ENCODE data around the gene LRBA.

Gene LRBA

DNA sequence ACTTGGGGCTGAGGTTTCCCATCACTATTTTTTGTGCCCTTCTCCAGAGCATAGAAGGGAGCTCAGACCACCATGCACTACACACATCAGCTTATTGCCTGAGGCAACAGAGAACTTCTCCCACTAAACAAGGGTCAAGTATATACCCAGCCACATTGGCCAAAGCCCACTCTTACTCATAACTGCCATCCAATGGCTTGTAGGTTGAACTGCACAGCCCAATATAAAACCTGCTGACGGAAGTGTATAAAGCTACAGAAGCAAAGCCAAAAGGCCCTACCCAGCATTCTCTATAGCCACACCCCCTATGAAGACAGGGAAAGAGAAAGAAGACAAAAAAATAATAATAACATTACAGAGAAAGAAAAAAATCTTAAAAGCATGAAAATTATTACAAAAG, 139.7 kb downstream of the LRBA start:
- no peak for DNase-seq
- Mint-ChIP-seq H3K9me3 (peaks cover 11% of the 10 kb centered on the region), H3K4me3 (no peak overlapping the region), H3K27me3 (no peaks in the 10 kb centered on the region), H3K27ac (no peak overlapping the region), H3K4me1 (no peaks in the 10 kb centered on the region), H3K36me3 (ENCODE audit: low read depth) (peaks cover 45% of the 10 kb centered on the region)
- ATAC-seq: no peak

DNA sequence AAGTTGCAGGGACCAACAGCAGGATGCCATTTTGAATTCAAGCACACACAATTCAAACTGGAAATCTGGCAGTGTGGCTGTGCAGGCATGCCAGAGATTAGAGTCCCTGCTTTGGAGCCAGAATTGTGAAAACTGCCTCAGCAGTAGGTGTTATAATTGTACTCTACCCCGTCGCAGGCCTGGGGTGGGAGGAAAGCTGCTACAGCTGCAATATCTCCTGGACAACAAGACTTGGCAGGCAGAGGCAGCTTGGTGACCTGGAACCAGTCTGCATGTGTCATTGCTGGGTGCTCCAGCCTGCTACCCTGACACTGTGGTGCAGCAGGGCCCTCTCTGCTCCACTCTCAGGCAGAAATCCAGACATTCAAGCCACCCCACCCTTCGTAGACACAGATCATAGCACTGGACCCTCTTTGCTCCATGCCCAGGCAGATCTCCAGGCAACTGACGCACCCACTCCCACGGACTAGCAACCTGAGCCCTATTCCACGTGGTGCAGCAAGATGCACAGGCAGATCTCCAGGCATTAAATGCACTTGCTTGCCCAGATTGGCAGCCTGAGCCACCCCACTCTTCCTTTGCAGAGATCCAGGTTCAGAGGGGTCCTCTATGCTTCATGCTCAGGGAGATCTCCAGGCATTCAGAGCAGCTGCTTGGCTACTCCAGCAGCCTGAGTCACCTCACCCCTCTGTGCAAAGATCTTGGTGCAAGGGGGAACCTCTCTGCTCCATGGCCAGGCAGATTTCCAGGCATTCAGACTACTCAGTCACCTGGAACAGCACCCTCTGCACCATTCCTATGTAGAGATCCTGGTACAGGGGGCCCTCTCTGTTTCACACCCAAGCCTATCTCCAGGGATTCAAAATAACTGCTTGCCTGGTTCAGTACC, 140.5 kb downstream of the LRBA start:
- DNase-seq: no peak
- no peaks in the 10 kb centered on the region for H3K27me3 Mint-ChIP-seq
- H3K27ac Mint-ChIP-seq: no peak overlapping the region
- peaks cover 11% of the 10 kb centered on the region for H3K9me3 Mint-ChIP-seq
- H3K4me1 Mint-ChIP-seq: no peaks in the 10 kb centered on the region
- peaks cover 38% of the 10 kb centered on the region for H3K36me3 Mint-ChIP-seq (ENCODE audit: low read depth)
- peak; percentile 43 for ATAC-seq
- no peak overlapping the region for H3K4me3 Mint-ChIP-seq

DNA sequence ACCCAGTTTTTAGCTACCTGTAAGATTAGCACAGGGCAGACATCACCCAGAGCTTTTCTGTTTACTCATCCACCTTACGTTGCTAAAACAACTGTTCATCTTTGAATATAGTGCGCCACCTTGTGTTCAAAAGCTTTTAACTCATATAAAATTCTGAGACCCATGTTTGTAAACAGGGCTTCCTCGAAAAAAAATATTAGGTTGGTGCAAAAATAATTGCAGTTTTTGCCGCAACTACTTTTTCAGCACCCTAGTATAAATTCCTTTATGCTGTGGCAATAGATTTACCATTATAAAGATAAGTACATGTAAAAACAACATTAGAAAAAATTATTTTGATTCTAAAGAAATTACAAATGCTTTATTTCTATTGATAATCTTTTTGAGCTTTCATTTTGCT, 147.9 kb downstream of the LRBA start:
- no peaks in the 10 kb centered on the region for H3K27me3 Mint-ChIP-seq
- no peak overlapping the region for H3K27ac Mint-ChIP-seq
- no peaks in the 10 kb centered on the region for H3K4me1 Mint-ChIP-seq
- peaks cover 5% of the 10 kb centered on the region for H3K36me3 Mint-ChIP-seq (ENCODE audit: low read depth)
- DNase-seq (no peak), ATAC-seq (peak; percentile 65)
- H3K4me3 Mint-ChIP-seq: no peak overlapping the region
- no peaks in the 10 kb centered on the region for H3K9me3 Mint-ChIP-seq

DNA sequence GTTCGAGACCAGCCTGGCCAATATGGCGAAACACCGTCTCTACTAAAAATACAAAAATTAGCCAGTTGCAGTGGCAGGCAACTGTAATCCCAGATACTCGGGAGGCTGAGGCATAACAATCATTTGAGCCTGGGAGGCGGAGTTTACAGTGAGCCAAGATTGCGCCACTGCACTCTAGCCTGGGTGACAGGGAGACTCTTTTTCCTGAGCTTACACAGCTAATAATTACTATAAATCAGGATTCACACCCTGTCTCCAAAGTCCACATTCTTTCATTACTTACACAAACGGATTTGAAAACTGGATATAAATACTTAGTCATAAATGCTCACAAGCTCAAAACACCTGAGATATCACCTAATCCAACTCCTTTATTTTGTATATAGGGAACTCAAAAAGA, 151.6 kb downstream of the LRBA start:
- Mint-ChIP-seq H3K27me3 (no peaks in the 10 kb centered on the region), H3K36me3 (ENCODE audit: low read depth) (peaks cover 6% of the 10 kb centered on the region), H3K4me3 (no peak overlapping the region), H3K27ac (no peak overlapping the region), H3K4me1 (no peaks in the 10 kb centered on the region), H3K9me3 (no peaks in the 10 kb centered on the region)
- no peak for ATAC-seq
- DNase-seq: no peak

DNA sequence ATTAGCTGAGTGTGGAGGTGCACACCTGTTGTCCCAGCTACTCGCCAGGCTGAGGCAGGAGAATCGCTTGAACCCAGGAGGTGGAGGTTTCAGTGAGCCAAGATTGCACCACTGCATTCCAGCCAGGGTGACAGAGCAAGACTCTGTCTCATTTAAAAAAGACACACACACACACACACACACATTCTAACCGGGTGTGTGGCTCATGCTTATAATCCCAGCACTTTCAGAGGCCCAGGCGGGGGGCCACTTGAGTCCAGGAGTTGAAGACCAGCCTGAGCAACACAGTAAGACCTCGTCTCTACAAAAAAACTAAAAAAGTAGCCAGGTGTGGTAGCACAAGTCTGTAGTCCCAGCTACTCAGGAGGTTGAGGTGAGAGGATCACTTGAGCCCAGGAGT, 152.3 kb downstream of the LRBA start:
- H3K36me3 Mint-ChIP-seq (ENCODE audit: low read depth): peaks cover 3% of the 10 kb centered on the region
- no peaks in the 10 kb centered on the region for H3K9me3 Mint-ChIP-seq
- no peaks in the 10 kb centered on the region for H3K27me3 Mint-ChIP-seq
- no peak overlapping the region for H3K27ac Mint-ChIP-seq
- no peak for ATAC-seq
- no peak for DNase-seq
- H3K4me1 Mint-ChIP-seq: no peaks in the 10 kb centered on the region
- no peak overlapping the region for H3K4me3 Mint-ChIP-seq

DNA sequence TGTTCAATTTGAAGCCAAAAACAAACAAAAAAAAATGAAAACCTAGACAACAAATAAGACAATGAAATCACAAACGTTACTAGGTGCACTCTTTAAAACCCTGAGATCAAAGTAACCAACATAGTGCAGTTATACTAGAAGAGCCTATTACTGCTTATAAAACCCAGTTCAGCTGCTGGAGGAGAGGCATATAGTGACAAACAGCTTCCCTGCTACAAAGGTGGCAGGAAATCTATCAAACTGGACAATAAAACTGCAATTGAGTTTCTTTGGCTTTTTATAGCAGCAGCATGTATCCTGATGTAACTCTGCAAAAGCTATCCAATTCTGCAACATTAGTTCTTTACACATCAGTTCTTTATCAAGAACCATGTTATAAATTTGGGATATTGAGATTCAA, 155.6 kb downstream of the LRBA start:
- H3K4me3 Mint-ChIP-seq: no peak overlapping the region
- H3K27me3 Mint-ChIP-seq: no peaks in the 10 kb centered on the region
- H3K36me3 Mint-ChIP-seq (ENCODE audit: low read depth): peaks cover 9% of the 10 kb centered on the region
- DNase-seq (no peak), ATAC-seq (no peak)
- no peaks in the 10 kb centered on the region for H3K9me3 Mint-ChIP-seq
- H3K4me1 Mint-ChIP-seq: no peaks in the 10 kb centered on the region
- no peak overlapping the region for H3K27ac Mint-ChIP-seq

DNA sequence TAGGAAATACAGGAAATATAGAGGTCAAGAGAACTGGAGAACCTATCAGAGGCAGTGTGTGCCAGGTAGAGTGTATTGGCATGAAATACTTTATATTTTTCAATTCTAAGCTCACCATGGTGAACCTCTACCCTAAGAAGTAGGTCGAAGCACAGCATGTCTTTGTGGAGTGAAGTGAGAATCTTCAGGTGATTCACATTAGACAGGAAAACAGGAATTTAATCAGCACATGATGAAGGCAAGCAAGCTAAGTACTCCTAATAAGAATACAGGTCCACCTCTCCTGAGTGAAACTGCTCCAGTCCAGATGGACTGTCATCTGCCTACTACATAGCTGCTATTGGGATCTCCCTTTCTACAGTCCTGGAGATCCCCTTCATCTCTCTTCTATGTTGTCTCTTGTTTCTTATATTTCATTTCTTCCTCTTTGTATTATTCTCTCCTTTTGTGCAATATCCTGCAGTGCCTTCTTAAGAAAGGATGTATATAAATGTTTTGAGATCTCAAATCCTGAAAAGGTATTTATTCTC, 159.0 kb downstream of the LRBA start:
- H3K4me3 Mint-ChIP-seq: no peak overlapping the region
- H3K9me3 Mint-ChIP-seq: no peaks in the 10 kb centered on the region
- H3K4me1 Mint-ChIP-seq: peaks cover 2% of the 10 kb centered on the region
- peaks cover 19% of the 10 kb centered on the region for H3K36me3 Mint-ChIP-seq (ENCODE audit: low read depth)
- ATAC-seq (no peak), DNase-seq (no peak)
- no peak overlapping the region for H3K27ac Mint-ChIP-seq
- H3K27me3 Mint-ChIP-seq: no peaks in the 10 kb centered on the region

DNA sequence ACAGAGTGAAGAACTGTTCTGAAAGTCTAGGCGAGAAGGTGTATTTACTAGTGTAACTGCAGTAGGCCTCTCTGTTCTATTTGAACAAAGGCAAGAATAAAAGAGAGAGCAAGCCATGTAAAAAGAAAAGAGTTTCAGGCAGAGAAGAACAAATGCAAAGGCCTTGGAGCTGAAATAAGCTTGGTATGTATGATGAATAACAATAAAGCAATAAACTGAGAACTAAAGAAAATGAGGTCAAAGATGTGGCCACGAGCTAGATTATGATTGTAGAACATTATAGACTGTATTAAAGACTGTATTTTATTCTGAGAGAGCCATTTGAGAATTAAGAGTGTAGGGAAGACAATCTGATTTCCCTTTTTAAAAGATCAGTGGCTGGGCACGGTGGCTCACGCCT, 160.5 kb downstream of the LRBA start:
- peaks cover 2% of the 10 kb centered on the region for H3K4me1 Mint-ChIP-seq
- no peak overlapping the region for H3K4me3 Mint-ChIP-seq
- no peaks in the 10 kb centered on the region for H3K27me3 Mint-ChIP-seq
- H3K27ac Mint-ChIP-seq: no peak overlapping the region
- H3K36me3 Mint-ChIP-seq (ENCODE audit: low read depth): peaks cover 29% of the 10 kb centered on the region
- H3K9me3 Mint-ChIP-seq: no peaks in the 10 kb centered on the region
- ATAC-seq: no peak
- DNase-seq: no peak

DNA sequence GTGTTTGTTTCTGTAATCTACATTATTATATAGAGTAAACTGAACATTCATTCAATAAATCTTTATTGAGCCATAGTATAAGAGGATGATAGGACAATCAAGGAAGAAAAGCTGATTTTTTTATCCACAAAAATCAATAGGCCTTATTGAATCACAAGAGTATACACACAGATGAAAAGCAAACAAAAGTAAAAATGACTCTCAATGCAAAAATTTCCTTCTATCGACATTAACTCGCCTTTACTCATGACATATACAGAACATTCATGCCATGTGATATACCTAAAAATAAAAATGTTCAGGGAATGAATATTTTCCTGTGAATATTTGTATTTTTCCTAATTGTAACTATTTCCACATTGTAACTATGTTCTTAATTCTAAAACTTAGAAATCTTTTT, 161.2 kb downstream of the LRBA start:
- Mint-ChIP-seq H3K4me1 (peaks cover 2% of the 10 kb centered on the region), H3K9me3 (no peaks in the 10 kb centered on the region), H3K27me3 (no peaks in the 10 kb centered on the region), H3K27ac (no peak overlapping the region), H3K4me3 (no peak overlapping the region), H3K36me3 (ENCODE audit: low read depth) (peaks cover 36% of the 10 kb centered on the region)
- ATAC-seq: no peak
- no peak for DNase-seq

DNA sequence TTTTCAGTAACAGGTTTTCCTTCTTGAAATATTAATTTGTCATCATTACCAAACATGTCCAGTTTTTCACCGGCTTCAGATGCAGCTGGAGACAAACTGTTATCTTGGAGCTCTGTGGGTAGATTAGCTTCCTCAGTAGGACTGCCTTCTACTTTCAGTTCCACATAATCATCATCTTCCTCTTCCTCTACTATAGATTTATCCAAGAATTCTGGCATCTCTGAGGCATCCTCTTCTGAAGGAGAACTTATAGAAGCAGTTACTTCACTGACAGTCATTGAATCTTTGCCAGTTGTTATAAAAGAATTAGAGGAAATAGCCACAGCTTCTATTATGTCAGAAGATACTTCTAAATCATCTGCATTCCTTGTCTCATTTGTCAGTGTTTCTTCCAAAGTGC, 162.9 kb downstream of the LRBA start:
- no peaks in the 10 kb centered on the region for H3K9me3 Mint-ChIP-seq
- H3K27ac Mint-ChIP-seq: no peak overlapping the region
- H3K4me1 Mint-ChIP-seq: peaks cover 2% of the 10 kb centered on the region
- ATAC-seq (no peak), DNase-seq (no peak)
- no peak overlapping the region for H3K4me3 Mint-ChIP-seq
- H3K27me3 Mint-ChIP-seq: no peaks in the 10 kb centered on the region
- peaks cover 46% of the 10 kb centered on the region for H3K36me3 Mint-ChIP-seq (ENCODE audit: low read depth)

DNA sequence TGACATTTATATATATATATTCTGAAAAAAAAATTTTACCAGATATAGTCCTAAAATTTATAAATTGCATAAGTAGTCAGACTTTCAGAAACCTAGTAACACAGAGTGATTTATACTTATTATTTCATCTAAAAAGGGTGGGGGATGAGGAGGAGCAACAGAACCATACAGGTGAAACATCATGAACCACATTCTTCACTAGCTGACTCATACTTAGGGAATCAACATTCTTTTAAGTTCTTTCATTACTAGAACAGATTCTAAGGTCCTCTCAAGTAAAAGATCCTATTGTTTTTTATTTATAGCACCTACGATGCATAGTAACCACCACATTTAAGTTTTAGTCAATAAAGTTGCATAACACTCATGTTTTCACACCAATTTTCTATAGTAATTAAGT, 166.1 kb downstream of the LRBA start:
- Mint-ChIP-seq H3K4me3 (no peak overlapping the region), H3K4me1 (peaks cover 2% of the 10 kb centered on the region), H3K9me3 (no peaks in the 10 kb centered on the region), H3K27ac (no peak overlapping the region), H3K27me3 (no peaks in the 10 kb centered on the region), H3K36me3 (ENCODE audit: low read depth) (peaks cover 49% of the 10 kb centered on the region)
- ATAC-seq (no peak), DNase-seq (no peak)

DNA sequence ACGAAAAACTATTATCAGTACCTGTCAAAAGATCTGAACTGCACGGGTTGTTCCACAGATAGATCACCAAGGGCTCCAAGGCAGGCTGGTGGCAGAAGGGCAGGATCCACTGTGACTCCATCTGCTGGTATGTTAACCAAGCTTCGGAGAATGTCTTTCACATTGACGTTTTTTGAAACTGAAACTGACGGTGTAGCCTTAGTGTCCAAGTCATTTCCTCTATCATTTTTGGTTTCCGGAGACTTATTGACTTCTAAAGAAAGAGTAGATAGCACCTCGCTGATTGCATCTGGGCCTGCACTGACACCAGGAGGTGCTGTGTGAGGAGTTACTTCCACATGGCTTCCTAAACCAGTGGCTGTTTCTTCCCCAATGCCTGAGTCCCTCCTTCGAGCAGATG, 186.9 kb downstream of the LRBA start:
- no peaks in the 10 kb centered on the region for H3K27me3 Mint-ChIP-seq

DNA sequence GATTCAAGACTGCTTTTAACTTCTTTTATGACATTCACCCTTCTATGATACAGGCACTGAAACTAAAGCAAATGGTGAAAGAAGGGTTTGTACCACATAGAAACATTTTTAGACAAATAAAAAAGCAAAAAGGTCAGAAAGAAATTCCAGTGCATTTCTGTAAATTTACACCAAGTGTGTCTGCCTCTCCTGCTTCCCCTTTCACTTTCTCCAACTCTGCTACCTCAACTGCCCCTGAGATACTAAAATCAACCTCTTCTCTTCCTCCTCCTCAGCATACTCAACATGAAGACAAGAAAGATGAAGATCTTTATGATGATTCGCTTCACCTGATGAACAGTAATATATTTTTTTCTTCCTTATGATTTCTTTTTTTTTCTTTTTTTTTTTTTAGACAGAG, 187.9 kb downstream of the LRBA start:
- no peaks in the 10 kb centered on the region for H3K9me3 Mint-ChIP-seq
- H3K27ac Mint-ChIP-seq: no peak overlapping the region
- DNase-seq: no peak
- no peak for ATAC-seq
- peaks cover 52% of the 10 kb centered on the region for H3K36me3 Mint-ChIP-seq (ENCODE audit: low read depth)
- H3K4me3 Mint-ChIP-seq: no peak overlapping the region
- no peaks in the 10 kb centered on the region for H3K27me3 Mint-ChIP-seq
- H3K4me1 Mint-ChIP-seq: peaks cover 20% of the 10 kb centered on the region

More for the DNA sequence above, 186.9 kb downstream of the LRBA start:
- Mint-ChIP-seq H3K4me1 (peaks cover 20% of the 10 kb centered on the region), H3K9me3 (no peaks in the 10 kb centered on the region), H3K4me3 (peak overlapping the region; percentile 21), H3K27ac (peak overlapping the region; percentile 55), H3K36me3 (ENCODE audit: low read depth) (peaks cover 51% of the 10 kb centered on the region)
- ATAC-seq (peak; percentile 92), DNase-seq (peak; percentile 17)

DNA sequence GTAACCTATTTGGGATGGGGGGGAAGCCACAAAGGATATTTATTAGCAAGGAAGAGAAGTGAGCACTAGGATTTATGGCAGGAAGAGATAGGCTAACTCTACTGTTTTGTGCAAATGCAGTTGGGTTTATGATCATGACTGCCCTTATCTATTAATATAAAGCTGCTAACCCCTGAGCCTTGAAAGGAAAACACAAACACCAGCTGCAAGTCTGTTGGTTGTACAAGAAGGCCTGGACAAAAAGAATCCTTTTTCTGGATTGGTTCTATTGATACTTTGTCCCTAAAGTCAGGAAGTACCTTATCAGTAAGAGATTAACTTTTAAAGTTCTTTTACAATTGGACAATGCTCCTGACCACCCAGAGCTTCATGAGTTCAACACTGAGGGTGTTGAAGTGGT, 188.8 kb downstream of the LRBA start:
- no peak overlapping the region for H3K27ac Mint-ChIP-seq
- no peak overlapping the region for H3K4me3 Mint-ChIP-seq
- no peak for DNase-seq
- H3K4me1 Mint-ChIP-seq: peaks cover 20% of the 10 kb centered on the region
- peaks cover 58% of the 10 kb centered on the region for H3K36me3 Mint-ChIP-seq (ENCODE audit: low read depth)
- H3K9me3 Mint-ChIP-seq: no peaks in the 10 kb centered on the region
- H3K27me3 Mint-ChIP-seq: no peaks in the 10 kb centered on the region
- ATAC-seq: no peak

DNA sequence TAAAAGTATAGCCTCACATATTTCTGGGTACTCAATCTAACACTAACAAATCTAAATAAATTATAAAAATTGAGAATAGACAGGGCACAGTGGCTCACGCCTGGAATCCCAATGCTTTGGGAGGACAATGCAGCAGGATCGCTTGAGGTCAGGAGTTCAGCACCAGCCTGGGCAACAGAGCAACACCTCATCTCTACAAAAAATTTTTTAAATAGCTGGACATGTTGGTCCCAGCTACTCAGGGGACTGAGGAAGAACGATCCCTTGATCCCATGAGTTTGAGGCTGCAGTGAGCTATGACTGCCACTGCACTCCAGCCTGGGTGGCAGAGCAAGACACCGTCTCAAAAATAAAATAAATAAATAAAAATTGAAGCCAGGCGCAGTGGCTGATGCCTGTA, 192.7 kb downstream of the LRBA start:
- H3K27me3 Mint-ChIP-seq: no peaks in the 10 kb centered on the region
- H3K27ac Mint-ChIP-seq: no peak overlapping the region
- no peaks in the 10 kb centered on the region for H3K9me3 Mint-ChIP-seq
- H3K4me1 Mint-ChIP-seq: peaks cover 20% of the 10 kb centered on the region
- DNase-seq (no peak), ATAC-seq (no peak)
- peaks cover 52% of the 10 kb centered on the region for H3K36me3 Mint-ChIP-seq (ENCODE audit: low read depth)
- H3K4me3 Mint-ChIP-seq: no peak overlapping the region
